Fibroblast of lung (primary cell): ENCODE data around the gene UBXN11. TPM values are rescaled to one million over a fixed set of nuclear protein-coding genes. Genes with fewer than 3 reads are reported as not detected.
A peak's percentile ranks its signal among the peaks of the same experiment; 100 is the strongest.

Source experiments
- DNase-seq, 2 donors: peaks; one replicate each; pipeline versions ENCODE4 v3.0.0 to v3.0.0-alpha.2; 2010; ENCODE audit warnings: low read depth in 2 of 2
- H2AFZ ChIP-seq: 2 replicates; pipeline ENCODE4 v1.5.1; 2012; ENCODE audit warnings: low read length, control low read depth, inconsistent platforms
- H3K27ac ChIP-seq: 2 replicates; pipeline ENCODE4 v1.5.1; 2011; ENCODE audit warnings: low read length, control low read depth; ENCODE audit not compliant: insufficient read depth
- H3K27me3 ChIP-seq: 2 replicates; pipeline ENCODE4 v1.5.1; 2011; ENCODE audit warnings: mild to moderate bottlenecking, low read length; ENCODE audit not compliant: control insufficient read depth, insufficient read depth
- H3K36me3 ChIP-seq: 2 replicates; pipeline ENCODE4 v1.5.1; 2011; ENCODE audit warnings: low read length; ENCODE audit not compliant: control insufficient read depth, insufficient read depth
- H3K4me1 ChIP-seq: 2 replicates; pipeline ENCODE4 v1.5.1; 2011; ENCODE audit warnings: low read length; ENCODE audit not compliant: control insufficient read depth, insufficient read depth; ENCODE audit errors: extremely low read depth
- H3K4me2 ChIP-seq: 2 replicates; pipeline ENCODE4 v1.5.1; 2011; ENCODE audit warnings: low read length, control low read depth; ENCODE audit not compliant: insufficient read depth; ENCODE audit errors: extremely low read depth
- H3K4me3 ChIP-seq, 4 experiments: fragments of 200-600 bp in 1 of 4; sonication (generic) in 1 of 4; replicated peaks in 1 of 4; 2 replicates each; pipeline ENCODE4 v1.5.1; 2011 to 2016; ENCODE audit warnings: low read length in 4 of 4, low read depth in 3 of 4, mild to moderate bottlenecking in 3 of 4, control low read depth in 2 of 4, inconsistent platforms in 1 of 4, mixed read lengths in 1 of 4; ENCODE audit not compliant: insufficient read depth in 1 of 4; ENCODE audit errors: control extremely low read depth in 1 of 4
- H3K79me2 ChIP-seq: 2 replicates; pipeline ENCODE4 v1.5.1; 2012; ENCODE audit warnings: mild to moderate bottlenecking, low read length, inconsistent platforms; ENCODE audit not compliant: control insufficient read depth, insufficient read depth
- H3K9ac ChIP-seq: 2 replicates; pipeline ENCODE4 v1.5.1; 2011; ENCODE audit warnings: mild to moderate bottlenecking, low read length, control low read depth; ENCODE audit not compliant: insufficient read depth
- H3K9me3 ChIP-seq: 2 replicates; pipeline ENCODE4 v1.5.1; 2012; ENCODE audit warnings: low read depth, low read length; ENCODE audit not compliant: control insufficient read depth, insufficient read depth
- H4K20me1 ChIP-seq: 2 replicates; pipeline ENCODE4 v1.5.1; 2011; ENCODE audit warnings: low read length; ENCODE audit not compliant: control insufficient read depth, insufficient read depth; ENCODE audit errors: extremely low read depth
- EZH2 ChIP-seq: IDR thresholded peaks from 2 replicates; pipeline ENCODE4 v1.5.1; 2012; ENCODE audit warnings: low read length, control low read depth, mild to moderate bottlenecking; ENCODE audit errors: missing control alignments
- polyA plus RNA-seq, 2 donors: library from polyadenylated mRNA; depleted of rRNA in 1 of 2; stranded (reverse) in 1 of 2; unstranded in 1 of 2; fragments of >200 nt; gene quantifications; 2 replicates each; pipeline ENCODE4 v1.2.1, GENCODE V29; 2011 to 2012; ENCODE audit warnings: missing spikeins in 1 of 2
- total RNA-seq: library from RNA; depleted of rRNA; stranded (reverse); fragments of >200 nt; gene quantifications from 2 replicates; pipeline ENCODE4 v1.2.1, GENCODE V29; 2014
- TF ChIP-seq, protein P1 (sequence below), 2 donors: IDR thresholded peaks in 1 of 2; conservative IDR thresholded peaks in 1 of 2; 1 replicate in 1 of 2; 2 replicates in 1 of 2; pipeline ENCODE4 v1.5.1; 2011 to 2012; ENCODE audit warnings: low read length in 2 of 2, control low read depth in 1 of 2, inconsistent platforms in 1 of 2, low read depth in 1 of 2, mild to moderate bottlenecking in 1 of 2

The UBXN11 gene
- total and polyA plus RNA-seq, 2 donors (not counting 1 experiment from before 2014, with no cell fraction given) = 3.5 to 7.1 TPM

- no peak overlapping the region for H3K4me2 ChIP-seq
- no peaks in the 10 kb centered on the region for H4K20me1 ChIP-seq
- no peak overlapping the region for H2AFZ ChIP-seq
- no peak overlapping the region for H3K27ac ChIP-seq
- no peaks in the 10 kb centered on the region for H3K27me3 ChIP-seq
- DNase-seq = no peak
- H3K79me2 ChIP-seq = no peaks in the 10 kb centered on the region
- TF ChIP-seq, protein P1, sequence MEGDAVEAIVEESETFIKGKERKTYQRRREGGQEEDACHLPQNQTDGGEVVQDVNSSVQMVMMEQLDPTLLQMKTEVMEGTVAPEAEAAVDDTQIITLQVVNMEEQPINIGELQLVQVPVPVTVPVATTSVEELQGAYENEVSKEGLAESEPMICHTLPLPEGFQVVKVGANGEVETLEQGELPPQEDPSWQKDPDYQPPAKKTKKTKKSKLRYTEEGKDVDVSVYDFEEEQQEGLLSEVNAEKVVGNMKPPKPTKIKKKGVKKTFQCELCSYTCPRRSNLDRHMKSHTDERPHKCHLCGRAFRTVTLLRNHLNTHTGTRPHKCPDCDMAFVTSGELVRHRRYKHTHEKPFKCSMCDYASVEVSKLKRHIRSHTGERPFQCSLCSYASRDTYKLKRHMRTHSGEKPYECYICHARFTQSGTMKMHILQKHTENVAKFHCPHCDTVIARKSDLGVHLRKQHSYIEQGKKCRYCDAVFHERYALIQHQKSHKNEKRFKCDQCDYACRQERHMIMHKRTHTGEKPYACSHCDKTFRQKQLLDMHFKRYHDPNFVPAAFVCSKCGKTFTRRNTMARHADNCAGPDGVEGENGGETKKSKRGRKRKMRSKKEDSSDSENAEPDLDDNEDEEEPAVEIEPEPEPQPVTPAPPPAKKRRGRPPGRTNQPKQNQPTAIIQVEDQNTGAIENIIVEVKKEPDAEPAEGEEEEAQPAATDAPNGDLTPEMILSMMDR (conservative IDR thresholded peaks at IDR 0.05 in 1 of 2, IDR thresholded peaks at IDR 0.05 in 1 of 2; ENCODE audit: low read depth in 1 of 2, low read length in 2 of 2) = no peak
- no peak for TF ChIP-seq EZH2
- H3K9me3 ChIP-seq = no peaks in the 10 kb centered on the region
- peaks cover 6% of the 10 kb centered on the region for H3K4me1 ChIP-seq
- no peaks in the 10 kb centered on the region for H3K36me3 ChIP-seq
- H3K9ac ChIP-seq = no peak overlapping the region
- H3K4me3 ChIP-seq = no peak overlapping the region
Observed at GRCh38 chr1:26322042-26322331, 15.6 kb upstream of the UBXN11 start.

- peak overlapping the region; percentile 17 for H3K4me2 ChIP-seq
- no peak overlapping the region for H3K27ac ChIP-seq
- peak overlapping the region in 1 of 4 experiments; percentile 11 for H3K4me3 ChIP-seq
- peak; percentile 70 to 86 for DNase-seq
- H3K79me2 ChIP-seq = no peaks in the 10 kb centered on the region
- H3K36me3 ChIP-seq = no peaks in the 10 kb centered on the region
- peak overlapping the region; percentile 87 for H2AFZ ChIP-seq
- no peaks in the 10 kb centered on the region for H4K20me1 ChIP-seq
- peaks cover 6% of the 10 kb centered on the region for H3K4me1 ChIP-seq
- H3K9me3 ChIP-seq = no peaks in the 10 kb centered on the region
- no peaks in the 10 kb centered on the region for H3K27me3 ChIP-seq
- TF ChIP-seq, protein P1 (conservative IDR thresholded peaks at IDR 0.05 in 1 of 2, IDR thresholded peaks at IDR 0.05 in 1 of 2; ENCODE audit: low read depth in 1 of 2, low read length in 2 of 2) = peak; percentile 82 to 93
- no peak for TF ChIP-seq EZH2
- H3K9ac ChIP-seq = no peak overlapping the region
Observed at GRCh38 chr1:26321315-26322041, 15.0 kb upstream of the UBXN11 start.

DNA sequence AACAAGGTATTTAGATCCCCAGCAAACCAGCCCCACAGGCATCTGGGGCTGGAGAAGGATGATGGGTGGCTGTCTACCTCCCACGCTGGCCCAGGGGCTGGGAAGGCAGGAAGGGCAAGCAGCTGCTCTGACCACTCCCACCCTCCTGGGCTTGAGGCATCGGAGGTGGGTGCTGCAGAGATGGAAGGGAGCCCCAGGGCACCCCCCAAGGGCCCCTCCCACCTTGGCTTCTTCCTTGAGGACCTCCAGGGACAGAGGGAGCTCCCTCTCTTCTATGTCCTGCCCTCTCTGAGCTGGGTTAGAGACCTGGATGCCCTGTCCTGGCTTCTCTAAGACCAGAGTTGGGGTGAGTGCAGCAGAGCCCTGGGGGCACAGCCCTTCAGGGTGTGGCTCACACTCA lies 14.5 kb upstream of the UBXN11 start:
- Histone ChIP-seq H3K4me3 (no peak overlapping the region), H2AFZ (peak overlapping the region; percentile 87), H3K27me3 (no peaks in the 10 kb centered on the region), H4K20me1 (no peaks in the 10 kb centered on the region), H3K9ac (no peak overlapping the region), H3K27ac (no peak overlapping the region), H3K4me2 (peak overlapping the region; percentile 17), H3K79me2 (no peaks in the 10 kb centered on the region), H3K4me1 (peaks cover 6% of the 10 kb centered on the region), H3K9me3 (no peaks in the 10 kb centered on the region), H3K36me3 (no peaks in the 10 kb centered on the region)
- no peak for DNase-seq
- TF ChIP-seq, protein P1 (conservative IDR thresholded peaks at IDR 0.05 in 1 of 2, IDR thresholded peaks at IDR 0.05 in 1 of 2; ENCODE audit: low read depth in 1 of 2, low read length in 2 of 2) = no peak
- no peak for TF ChIP-seq EZH2
